K562 (cell line): ENCODE data around the gene SLC30A7. TPM values are rescaled to one million over a fixed set of nuclear protein-coding genes. Genes with fewer than 3 reads are reported as not detected.
A peak's percentile ranks its signal among the peaks of the same experiment; 100 is the strongest.

Experiments used
- EGR1 ChIP-seq: fragments of 450-650 bp; conservative IDR thresholded peaks from 2 replicates; pipeline ENCODE4 v1.6.1; 2017; ENCODE audit warnings: mild to moderate bottlenecking
- EHMT2 ChIP-seq: fragments of 450-650 bp; IDR thresholded peaks from 2 replicates; pipeline ENCODE4 v1.6.1; 2018; ENCODE audit warnings: antibody characterized with exemption
- GABPA ChIP-seq: fragments of 200-800 bp; sonication (Bioruptor generic); conservative IDR thresholded peaks from 2 replicates; pipeline ENCODE4 v1.6.1; 2016; ENCODE audit warnings: low read depth, missing genetic modification characterization, missing compliant biosample characterization
- IRF2 ChIP-seq: sonication (generic); formaldehyde crosslinking; IDR thresholded peaks from 2 replicates; pipeline ENCODE4 v1.8.1; 2022; ENCODE audit warnings: mild to moderate bottlenecking, missing genetic modification reagents
- MEF2A ChIP-seq: IDR thresholded peaks from 2 replicates; pipeline ENCODE4 v1.6.1; 2011; ENCODE audit warnings: low read depth, mild to moderate bottlenecking, low read length, moderate library complexity; ENCODE audit not compliant: control insufficient read depth
- MEIS2 ChIP-seq: fragments of 450-650 bp; IDR thresholded peaks from 2 replicates; pipeline ENCODE4 v1.6.1; 2014; ENCODE audit warnings: mild to moderate bottlenecking; ENCODE audit not compliant: partially characterized antibody
- NR2C1 ChIP-seq, 2 experiments: fragments of 450-650 bp; IDR thresholded peaks; 2 replicates each; pipeline ENCODE4 v1.6.1; 2017; ENCODE audit warnings: mild to moderate bottlenecking in 2 of 2, antibody characterized with exemption in 1 of 2, inconsistent platforms in 1 of 2, missing compliant biosample characterization in 1 of 2, missing genetic modification characterization in 1 of 2
- NR4A1 ChIP-seq, 2 experiments: fragments of 250-450 bp in 1 of 2; fragments of 450-650 bp in 1 of 2; sonication (Bioruptor Pico) in 1 of 2; IDR thresholded peaks; 2 replicates each; pipeline versions ENCODE4 v1.4.0 to v1.6.1; 2016 to 2020; ENCODE audit warnings: mild to moderate bottlenecking in 2 of 2, missing compliant biosample characterization in 1 of 2, missing genetic modification characterization in 1 of 2, moderate library complexity in 1 of 2
- RBM22 ChIP-seq: fragments of 200-400 bp; formaldehyde crosslinking; IDR thresholded peaks from 2 replicates; pipeline ENCODE4 v1.6.1; 2018; ENCODE audit warnings: low read length, low read depth; ENCODE audit not compliant: poor library complexity, severe bottlenecking
- RCOR1 ChIP-seq, 2 experiments: IDR thresholded peaks; 2 replicates each; pipeline ENCODE4 v1.6.1; 2012; ENCODE audit warnings: low read depth in 2 of 2, low read length in 2 of 2, borderline replicate concordance in 1 of 2, improper control_type of control experiment in 1 of 2
- SPI1 ChIP-seq: IDR thresholded peaks from 2 replicates; pipeline ENCODE4 v1.6.1; 2011; ENCODE audit warnings: low read depth, low read length, control low read depth, borderline replicate concordance
- polyA plus RNA-seq, 8 experiments: library from polyadenylated mRNA; depleted of rRNA in 4 of 8; stranded (reverse) in 5 of 8; unstranded in 3 of 8; fragments of >200 nt; fragmentation: Nextera tagmentation in 2 of 8; fragmentation: Illumina TruSeq in 1 of 8; extraction: Ambion mirVana in 2 of 8; extraction: Trizol in 1 of 8; gene quantifications; 2 replicates each; pipeline versions ENCODE4 v1.2.1 to v1.2.3, GENCODE V29; 2011 to 2014; ENCODE audit warnings: inconsistent platforms in 1 of 8, missing spikeins in 1 of 8
- total RNA-seq, 7 experiments: library from RNA; depleted of rRNA in 6 of 7; stranded (reverse); fragments of >200 nt in 6 of 7; fragmentation: Illumina TruSeq in 2 of 7; extraction: Trizol in 2 of 7; gene quantifications; 2 replicates each; pipeline versions ENCODE4 v1.2.1 to v1.2.3, GENCODE V29; 2011 to 2021; ENCODE audit warnings: low replicate concordance in 1 of 7
- TF ChIP-seq, protein P1 (sequence below), 3 experiments: fragments of 200-800 bp in 1 of 3; fragments of 250-450 bp in 1 of 3; fragments of 450-650 bp in 1 of 3; sonication (Bioruptor Pico) in 1 of 3; sonication (Bioruptor generic) in 1 of 3; formaldehyde crosslinking in 1 of 3; IDR thresholded peaks; 2 replicates each; pipeline versions ENCODE4 v1.6.1 to v1.8.0; 2016 to 2022; ENCODE audit warnings: mild to moderate bottlenecking in 2 of 3, missing genetic modification characterization in 2 of 3, missing compliant biosample characterization in 1 of 3, moderate library complexity in 1 of 3
- TF ChIP-seq, protein P2 (sequence below), 2 experiments: fragments of 450-650 bp in 1 of 2; sonication (generic) in 1 of 2; formaldehyde crosslinking in 1 of 2; IDR thresholded peaks; 2 replicates each; pipeline versions ENCODE4 v1.7.1 to v1.9.0; 2016 to 2022; ENCODE audit warnings: inconsistent platforms in 1 of 2, mild to moderate bottlenecking in 1 of 2, missing genetic modification reagents in 1 of 2

Gene SLC30A7
- total and polyA plus RNA-seq, 9 of the 15 experiments (the other 6 are each of a cell fraction or from before 2014, with no cell fraction given), result 3.5 to 17.1 (median 7.2) TPM

DNA sequence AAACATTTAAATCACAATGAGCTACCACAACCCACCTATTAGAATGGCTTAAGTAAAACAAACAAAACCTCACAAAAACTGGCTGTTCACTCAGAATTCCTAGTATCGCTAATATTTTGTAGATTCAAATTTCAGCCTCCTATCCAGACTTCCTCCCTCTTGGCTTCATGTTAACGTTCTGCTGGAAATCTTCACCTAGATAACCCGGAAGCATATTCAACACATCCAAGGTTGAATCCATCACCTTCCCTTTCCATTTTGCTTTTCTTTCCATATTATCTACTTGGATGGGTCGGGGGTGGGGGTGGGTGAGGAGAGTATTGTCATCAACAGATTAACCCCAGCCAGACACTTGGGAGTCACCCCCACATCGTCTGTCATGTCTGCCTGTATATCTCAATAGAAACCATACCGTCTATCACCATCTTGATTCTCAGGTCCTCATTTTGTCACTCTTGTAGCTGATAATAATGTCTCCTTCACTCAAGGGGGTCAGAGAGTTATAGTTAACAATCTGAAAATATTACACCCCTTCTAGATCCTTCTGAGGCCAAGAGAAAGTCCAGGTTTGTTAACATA, 131.4 kb downstream of the SLC30A7 start (continued):
- TF ChIP-seq, protein P1, sequence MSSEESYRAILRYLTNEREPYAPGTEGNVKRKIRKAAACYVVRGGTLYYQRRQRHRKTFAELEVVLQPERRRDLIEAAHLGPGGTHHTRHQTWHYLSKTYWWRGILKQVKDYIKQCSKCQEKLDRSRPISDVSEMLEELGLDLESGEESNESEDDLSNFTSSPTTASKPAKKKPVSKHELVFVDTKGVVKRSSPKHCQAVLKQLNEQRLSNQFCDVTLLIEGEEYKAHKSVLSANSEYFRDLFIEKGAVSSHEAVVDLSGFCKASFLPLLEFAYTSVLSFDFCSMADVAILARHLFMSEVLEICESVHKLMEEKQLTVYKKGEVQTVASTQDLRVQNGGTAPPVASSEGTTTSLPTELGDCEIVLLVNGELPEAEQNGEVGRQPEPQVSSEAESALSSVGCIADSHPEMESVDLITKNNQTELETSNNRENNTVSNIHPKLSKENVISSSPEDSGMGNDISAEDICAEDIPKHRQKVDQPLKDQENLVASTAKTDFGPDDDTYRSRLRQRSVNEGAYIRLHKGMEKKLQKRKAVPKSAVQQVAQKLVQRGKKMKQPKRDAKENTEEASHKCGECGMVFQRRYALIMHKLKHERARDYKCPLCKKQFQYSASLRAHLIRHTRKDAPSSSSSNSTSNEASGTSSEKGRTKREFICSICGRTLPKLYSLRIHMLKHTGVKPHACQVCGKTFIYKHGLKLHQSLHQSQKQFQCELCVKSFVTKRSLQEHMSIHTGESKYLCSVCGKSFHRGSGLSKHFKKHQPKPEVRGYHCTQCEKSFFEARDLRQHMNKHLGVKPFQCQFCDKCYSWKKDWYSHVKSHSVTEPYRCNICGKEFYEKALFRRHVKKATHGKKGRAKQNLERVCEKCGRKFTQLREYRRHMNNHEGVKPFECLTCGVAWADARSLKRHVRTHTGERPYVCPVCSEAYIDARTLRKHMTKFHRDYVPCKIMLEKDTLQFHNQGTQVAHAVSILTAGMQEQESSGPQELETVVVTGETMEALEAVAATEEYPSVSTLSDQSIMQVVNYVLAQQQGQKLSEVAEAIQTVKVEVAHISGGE (CRISPR knock-in tag; IDR thresholded peaks at IDR 0.05), result 0 out of 6 replicates have a peak, but pooled peaks of 1 of the 3 experiments have one; percentile 18
- no peak for TF ChIP-seq IRF2
- TF ChIP-seq EGR1, result 0 out of 2 replicates have a peak, but pooled peaks have one; percentile 27
- TF ChIP-seq EHMT2, result peak; percentile 25; the same call in 1 of the 2 replicates
- peak; percentile 91 for TF ChIP-seq NR2C1 (IDR thresholded peaks at IDR 0.05)
- TF ChIP-seq NR2C1 (tag; IDR thresholded peaks at IDR 0.05), result peak; percentile 90
- TF ChIP-seq GABPA (tag), result peak; percentile 38
- peak; percentile 13 for TF ChIP-seq MEIS2
- TF ChIP-seq SPI1, result peak; percentile 62; the same call in 1 of the 2 replicates
- TF ChIP-seq RCOR1 (IDR thresholded peaks at IDR 0.05; ENCODE audit: borderline replicate concordance in 1 of 2, low read depth in 2 of 2, low read length in 2 of 2), result peak in 1 of 2 experiments; percentile 11; a peak in 1 of 4 replicates
- TF ChIP-seq, protein P2, sequence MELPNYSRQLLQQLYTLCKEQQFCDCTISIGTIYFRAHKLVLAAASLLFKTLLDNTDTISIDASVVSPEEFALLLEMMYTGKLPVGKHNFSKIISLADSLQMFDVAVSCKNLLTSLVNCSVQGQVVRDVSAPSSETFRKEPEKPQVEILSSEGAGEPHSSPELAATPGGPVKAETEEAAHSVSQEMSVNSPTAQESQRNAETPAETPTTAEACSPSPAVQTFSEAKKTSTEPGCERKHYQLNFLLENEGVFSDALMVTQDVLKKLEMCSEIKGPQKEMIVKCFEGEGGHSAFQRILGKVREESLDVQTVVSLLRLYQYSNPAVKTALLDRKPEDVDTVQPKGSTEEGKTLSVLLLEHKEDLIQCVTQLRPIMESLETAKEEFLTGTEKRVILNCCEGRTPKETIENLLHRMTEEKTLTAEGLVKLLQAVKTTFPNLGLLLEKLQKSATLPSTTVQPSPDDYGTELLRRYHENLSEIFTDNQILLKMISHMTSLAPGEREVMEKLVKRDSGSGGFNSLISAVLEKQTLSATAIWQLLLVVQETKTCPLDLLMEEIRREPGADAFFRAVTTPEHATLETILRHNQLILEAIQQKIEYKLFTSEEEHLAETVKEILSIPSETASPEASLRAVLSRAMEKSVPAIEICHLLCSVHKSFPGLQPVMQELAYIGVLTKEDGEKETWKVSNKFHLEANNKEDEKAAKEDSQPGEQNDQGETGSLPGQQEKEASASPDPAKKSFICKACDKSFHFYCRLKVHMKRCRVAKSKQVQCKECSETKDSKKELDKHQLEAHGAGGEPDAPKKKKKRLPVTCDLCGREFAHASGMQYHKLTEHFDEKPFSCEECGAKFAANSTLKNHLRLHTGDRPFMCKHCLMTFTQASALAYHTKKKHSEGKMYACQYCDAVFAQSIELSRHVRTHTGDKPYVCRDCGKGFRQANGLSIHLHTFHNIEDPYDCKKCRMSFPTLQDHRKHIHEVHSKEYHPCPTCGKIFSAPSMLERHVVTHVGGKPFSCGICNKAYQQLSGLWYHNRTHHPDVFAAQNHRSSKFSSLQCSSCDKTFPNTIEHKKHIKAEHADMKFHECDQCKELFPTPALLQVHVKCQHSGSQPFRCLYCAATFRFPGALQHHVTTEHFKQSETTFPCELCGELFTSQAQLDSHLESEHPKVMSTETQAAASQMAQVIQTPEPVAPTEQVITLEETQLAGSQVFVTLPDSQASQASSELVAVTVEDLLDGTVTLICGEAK (IDR thresholded peaks at IDR 0.05), result peak; percentile 46; the same call in 1 of the 2 replicates
- TF ChIP-seq, protein P2 (CRISPR knock-in tag; IDR thresholded peaks at IDR 0.05), result no peak
- TF ChIP-seq RBM22, result no peak
- TF ChIP-seq NR4A1 (CRISPR knock-in tag; IDR thresholded peaks at IDR 0.05), result no peak
- TF ChIP-seq NR4A1 (tag; IDR thresholded peaks at IDR 0.05), result 0 out of 2 replicates have a peak, but pooled peaks have one; percentile 46
- no peak for TF ChIP-seq MEF2A
